Subcutaneous abdominal adipose tissue (tissue), 5 donors: ENCODE measurements around the gene ZDHHC5.
A peak's percentile ranks its signal among the peaks of the same experiment; 100 is the strongest.

ENCODE experiments used
- H3K27ac ChIP-seq: one replicate; pipeline ENCODE4 v1.7.0; 2013; ENCODE audit warnings: low read depth, mild to moderate bottlenecking, inconsistent platforms, low read length, moderate library complexity
- H3K27me3 ChIP-seq, 5 donors: one replicate each; pipeline ENCODE4 v1.7.0; 2013; ENCODE audit warnings: low read length in 5 of 5, inconsistent platforms in 1 of 5; ENCODE audit not compliant: control insufficient read depth in 5 of 5, insufficient read depth in 4 of 5
- H3K36me3 ChIP-seq, 5 donors: one replicate each; pipeline ENCODE4 v1.7.0; 2013; ENCODE audit warnings: low read length in 5 of 5; ENCODE audit not compliant: control insufficient read depth in 5 of 5, insufficient read depth in 5 of 5
- H3K4me1 ChIP-seq, 5 donors: one replicate each; pipeline ENCODE4 v1.7.0; 2013; ENCODE audit warnings: low read length in 5 of 5, mild to moderate bottlenecking in 3 of 5, moderate library complexity in 1 of 5; ENCODE audit not compliant: control insufficient read depth in 5 of 5, insufficient read depth in 5 of 5
- H3K4me3 ChIP-seq, 5 donors: one replicate each; pipeline ENCODE4 v1.7.0; 2013; ENCODE audit warnings: low read length in 5 of 5, low read depth in 1 of 5
- H3K9ac ChIP-seq, 5 donors: one replicate each; pipeline ENCODE4 v1.7.0; 2013; ENCODE audit warnings: low read length in 5 of 5, mild to moderate bottlenecking in 4 of 5, moderate library complexity in 3 of 5
- H3K9me3 ChIP-seq, 5 donors: one replicate each; pipeline ENCODE4 v1.7.0; 2013; ENCODE audit warnings: low read length in 5 of 5; ENCODE audit not compliant: control insufficient read depth in 5 of 5
- donor health status: healthy.
- donor health status: healthy.
- donor health status: healthy.
- donor health status: healthy.
- donor health status: healthy.

ZDHHC5 gene

DNA sequence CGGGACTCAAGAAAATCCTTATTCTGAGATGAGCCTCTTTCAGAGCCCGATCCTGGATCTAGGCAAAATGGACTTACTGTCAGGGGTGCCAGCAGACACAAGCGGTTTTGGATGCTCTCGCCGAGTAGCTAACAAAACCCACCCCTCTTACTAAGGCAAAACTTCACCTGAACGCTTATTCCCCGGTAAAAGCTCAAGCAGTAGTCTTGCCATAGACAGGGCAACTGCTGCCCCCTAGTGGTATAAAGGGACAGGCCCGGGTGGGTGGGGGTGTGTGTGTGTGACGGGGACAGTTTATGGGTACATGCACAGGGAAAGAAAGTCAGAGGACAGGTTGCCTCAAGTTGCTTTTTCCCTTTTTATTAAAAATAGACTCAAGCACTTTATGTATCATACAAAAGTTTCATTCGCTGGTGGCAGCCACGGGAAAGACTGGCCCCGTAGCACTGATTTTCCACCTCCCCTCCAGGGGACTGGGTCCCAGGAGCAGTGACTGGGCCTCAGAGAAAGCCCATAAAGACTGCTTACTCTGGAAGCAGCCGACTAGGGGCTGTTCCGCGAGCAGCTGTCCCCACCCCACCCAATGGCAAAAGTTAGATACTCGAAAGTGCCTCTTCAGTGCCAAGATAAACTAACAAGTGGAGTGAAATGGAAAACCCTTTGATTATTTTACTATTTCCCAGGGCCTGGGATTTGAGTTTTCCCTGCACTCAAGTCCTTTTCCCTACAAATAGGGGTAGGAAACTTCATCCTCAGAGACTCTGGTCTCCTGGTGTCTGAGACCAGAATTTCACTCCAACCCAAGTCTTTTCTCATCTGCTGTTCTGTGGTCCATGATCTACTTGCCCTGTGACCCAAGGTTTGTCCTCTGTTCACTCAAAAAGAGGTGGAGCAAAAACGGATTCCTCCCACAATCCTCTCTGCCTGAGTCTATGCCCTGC lies 22.9 kb upstream of the ZDHHC5 start:
- H3K36me3 ChIP-seq: no peaks in the 10 kb centered on the region
- no peaks in the 10 kb centered on the region for H3K9me3 ChIP-seq
- H3K27me3 ChIP-seq: peaks cover 28 to 40% (median 36%) of the 10 kb centered on the region in 5 donors
- H3K27ac ChIP-seq: no peak overlapping the region
- H3K4me3 ChIP-seq: peak overlapping the region in 1 of 5 donors; percentile 9
- H3K9ac ChIP-seq: peak overlapping the region in 2 of 5 donors; percentile 27 to 49
- peaks cover under 1 to 49% (median 44%) of the 10 kb centered on the region in 5 donors for H3K4me1 ChIP-seq

- Histone ChIP-seq H3K36me3 (no peaks in the 10 kb centered on the region), H3K27ac (no peak overlapping the region), H3K9me3 (no peaks in the 10 kb centered on the region), H3K4me3 (no peak overlapping the region), H3K4me1 (peaks cover 0 to 49% (median 42%) of the 10 kb centered on the region in 5 donors), H3K27me3 (peaks cover 33 to 44% (median 39%) of the 10 kb centered on the region in 5 donors), H3K9ac (no peak overlapping the region)
These were observed 22.2 kb upstream of the ZDHHC5 start for GRCh38 chr11:57645689-57646085.

GRCh38 chr11:57646194-57646798 lies 21.6 kb upstream of the ZDHHC5 start:
- Histone ChIP-seq H3K27me3 (peaks cover 33 to 45% (median 39%) of the 10 kb centered on the region in 5 donors), H3K4me1 (peaks cover 0 to 49% (median 41%) of the 10 kb centered on the region in 5 donors), H3K9ac (no peak overlapping the region), H3K4me3 (no peak overlapping the region), H3K27ac (no peak overlapping the region), H3K36me3 (no peaks in the 10 kb centered on the region), H3K9me3 (no peaks in the 10 kb centered on the region)

- Histone ChIP-seq H3K27me3 (peaks cover 33 to 48% (median 39%) of the 10 kb centered on the region in 5 donors), H3K27ac (no peak overlapping the region), H3K9ac (no peak overlapping the region), H3K9me3 (no peaks in the 10 kb centered on the region), H3K36me3 (no peaks in the 10 kb centered on the region), H3K4me1 (peaks cover 0 to 49% (median 41%) of the 10 kb centered on the region in 5 donors), H3K4me3 (no peak overlapping the region)
These were observed 21.1 kb upstream of the ZDHHC5 start for GRCh38 chr11:57646799-57647303.

DNA sequence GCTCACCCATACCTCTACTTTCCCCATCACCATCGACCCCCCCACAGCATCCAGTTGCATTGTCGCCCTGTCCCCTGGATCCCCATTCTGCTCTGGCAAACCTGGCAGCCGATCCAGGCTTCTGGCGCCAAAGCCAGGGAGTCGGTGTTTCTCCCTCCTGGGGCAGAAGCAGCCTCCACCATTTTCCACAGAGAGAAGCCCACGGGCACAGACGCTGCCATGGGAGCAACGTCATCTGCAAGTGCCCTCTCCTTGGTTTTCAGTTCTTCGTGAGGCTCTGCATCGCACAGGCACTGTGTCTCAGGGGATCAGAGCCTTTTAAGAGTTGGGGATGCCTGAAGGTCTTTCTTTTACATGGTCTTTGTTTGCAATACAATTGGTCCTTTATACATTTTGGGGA lies 20.5 kb upstream of the ZDHHC5 start:
- no peak overlapping the region for H3K27ac ChIP-seq
- H3K9ac ChIP-seq: no peak overlapping the region
- H3K36me3 ChIP-seq: no peaks in the 10 kb centered on the region
- H3K4me1 ChIP-seq: peaks cover 0 to 49% (median 41%) of the 10 kb centered on the region in 5 donors
- H3K9me3 ChIP-seq: no peaks in the 10 kb centered on the region
- H3K27me3 ChIP-seq: peaks cover 33 to 48% (median 39%) of the 10 kb centered on the region in 5 donors
- no peak overlapping the region for H3K4me3 ChIP-seq

DNA sequence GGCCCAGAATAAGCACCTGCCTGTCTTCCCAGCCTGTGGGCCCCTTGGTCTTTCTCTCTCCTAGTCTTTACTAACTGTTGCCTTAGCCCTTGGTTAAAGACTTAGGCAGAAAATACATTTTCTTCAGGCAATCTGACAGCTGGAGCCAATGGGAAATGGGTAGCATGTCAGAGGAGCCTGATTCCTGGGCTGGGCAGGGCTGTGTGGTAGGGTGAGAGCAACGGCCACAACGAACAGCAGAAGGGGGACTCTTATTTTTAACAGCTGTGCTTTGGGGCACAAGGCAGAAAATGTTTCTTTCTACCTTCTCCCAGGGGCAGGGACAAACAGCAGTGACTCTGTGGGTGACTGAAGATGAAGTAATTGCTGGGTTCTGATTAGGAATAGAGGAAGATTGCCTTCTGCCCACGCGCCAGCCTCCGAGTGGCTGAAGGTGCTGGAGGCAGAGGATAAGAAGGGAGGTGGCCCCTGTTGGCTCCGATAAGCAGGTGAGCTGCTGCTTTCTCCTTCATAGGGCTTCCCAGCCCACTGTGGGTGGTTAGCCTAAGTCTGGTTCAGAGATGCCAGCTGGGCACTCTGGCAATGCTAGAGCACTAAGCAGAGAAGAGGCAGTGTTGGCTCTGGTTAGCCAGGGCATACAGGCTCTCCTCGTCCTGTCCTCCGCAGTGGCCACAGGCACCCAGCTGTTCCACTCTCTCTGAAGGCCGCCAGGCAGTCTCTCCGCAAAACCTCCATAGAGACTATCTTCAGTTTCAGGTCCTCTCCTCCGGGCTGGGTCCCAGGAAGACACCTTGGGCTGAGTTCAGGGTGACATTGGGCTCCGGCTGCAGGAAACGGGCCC lies 19.7 kb upstream of the ZDHHC5 start:
- Histone ChIP-seq H3K4me3 (peak overlapping the region in 4 of 5 donors; percentile 45 to 64 (median 60)), H3K27me3 (peaks cover 33 to 48% (median 39%) of the 10 kb centered on the region in 5 donors), H3K27ac (no peak overlapping the region), H3K36me3 (no peaks in the 10 kb centered on the region), H3K4me1 (peaks cover 0 to 55% (median 41%) of the 10 kb centered on the region in 5 donors), H3K9me3 (no peaks in the 10 kb centered on the region), H3K9ac (peak overlapping the region in 1 of 5 donors; percentile 20)

- Histone ChIP-seq H3K4me3 (peak overlapping the region; percentile 45 to 64 (median 57)), H3K9ac (peak overlapping the region in 3 of 5 donors; percentile 28 to 42 (median 37)), H3K36me3 (no peaks in the 10 kb centered on the region), H3K27me3 (peaks cover 33 to 48% (median 39%) of the 10 kb centered on the region in 5 donors), H3K9me3 (no peaks in the 10 kb centered on the region), H3K27ac (no peak overlapping the region), H3K4me1 (peaks cover 0 to 55% (median 41%) of the 10 kb centered on the region in 5 donors)
These were observed 18.8 kb upstream of the ZDHHC5 start for GRCh38 chr11:57648801-57649735.

DNA sequence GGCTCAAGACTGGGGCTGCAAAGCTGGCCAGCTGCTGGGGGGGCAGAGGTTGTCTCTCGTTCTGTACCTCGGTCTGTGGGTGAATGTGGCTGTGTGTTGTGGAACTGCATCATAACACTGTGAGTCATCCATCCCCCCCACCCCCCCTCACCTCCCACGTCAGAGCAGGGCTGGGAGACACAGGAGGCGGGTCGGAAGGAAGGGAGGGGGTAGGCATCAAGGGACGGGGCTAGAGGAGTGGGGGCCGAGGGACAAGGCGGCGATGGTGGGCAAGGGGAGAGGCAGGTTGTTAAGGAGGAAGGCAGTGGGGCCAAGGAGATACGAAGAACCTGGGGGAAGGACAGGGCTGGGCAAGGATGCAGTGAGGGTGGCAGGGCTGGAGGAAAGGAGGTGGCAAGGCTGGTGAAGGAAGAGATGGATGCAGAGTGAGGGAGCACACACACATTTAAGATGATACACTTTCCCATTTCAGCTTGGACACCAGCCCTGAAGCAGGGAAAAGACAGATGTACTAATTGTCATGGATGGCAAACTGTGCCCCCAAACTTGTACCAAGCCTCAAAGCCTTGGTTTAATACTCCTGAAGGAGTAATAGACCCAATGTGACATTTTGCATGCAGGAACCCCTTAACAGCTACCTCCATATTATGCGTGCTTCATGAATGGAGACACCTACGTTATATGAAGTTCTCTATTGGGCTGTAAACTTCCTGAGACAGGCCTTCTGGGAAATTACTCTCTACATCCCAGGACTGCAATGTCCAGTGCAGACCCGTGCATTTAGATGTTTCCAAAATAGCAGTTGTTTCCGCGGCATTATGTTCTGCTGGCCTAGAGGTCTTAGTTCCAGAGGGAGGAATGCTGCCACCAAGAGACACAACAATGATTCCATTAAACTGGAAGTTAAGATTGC lies 17.8 kb upstream of the ZDHHC5 start, which contains the start of gene YPEL4:
YPEL4 (minus strand) TSS at position 87 of the 913 bp plus-strand sequence. CDS start 2,805 bp downstream, outside the sequence.
- Histone ChIP-seq H3K27ac (no peak within 1 kb of the TSS), H3K4me3 (peak within 1 kb of the TSS; percentile 46 to 64 (median 57)), H3K4me1 (peaks cover 0 to 53% (median 38%) of the 10 kb centered on the region in 5 donors), H3K9me3 (no peaks in the 10 kb centered on the region), H3K9ac (peak within 1 kb of the TSS in 3 of 5 donors; percentile 28 to 42 (median 37)), H3K36me3 (no peaks in the 10 kb centered on the region), H3K27me3 (peaks cover 33 to 48% (median 39%) of the 10 kb centered on the region in 5 donors)
